SH-SY5Y (cell line): ENCODE measurements around the gene MYORG.

Source experiments
- GATA2 ChIP-seq: IDR thresholded peaks from 2 replicates; pipeline ENCODE4 v1.6.1; 2011; ENCODE audit warnings: mild to moderate bottlenecking, low read depth, low read length
- GATA3 ChIP-seq: IDR thresholded peaks from 2 replicates; pipeline ENCODE4 v1.6.1; 2011; ENCODE audit warnings: low read depth, mild to moderate bottlenecking, low read length, moderate library complexity

MYORG gene

GRCh38 chr9:34333836-34334235 is 42.9 kb downstream of the MYORG start:
- TF ChIP-seq GATA3 (no peak), GATA2 (no peak)

GRCh38 chr9:34332076-34332964 is 44.4 kb downstream of the MYORG start:
- no peak for TF ChIP-seq GATA2
- TF ChIP-seq GATA3: no peak

- TF ChIP-seq GATA2 (no peak), GATA3 (no peak)
Observed at GRCh38 chr9:34331196-34331595, 45.5 kb downstream of the MYORG start.

- TF ChIP-seq GATA2 (no peak), GATA3 (no peak)
Observed at GRCh38 chr9:34328987-34329832, 47.5 kb downstream of the MYORG start, which contains the start of the genes KIF24 and NUDT2. Gene KIF24, minus strand, starts transcription at chr9:34329268. Its CDS starts 17,922 bp downstream, at chr9:34311346. Gene NUDT2, plus strand, starts transcription at chr9:34329569. Its CDS starts 9,471 bp downstream, at chr9:34339040.

- TF ChIP-seq GATA3 (no peak), GATA2 (no peak)
Observed at GRCh38 chr9:34328500-34328986, 48.2 kb downstream of the MYORG start.

- TF ChIP-seq GATA3: no peak
- TF ChIP-seq GATA2: no peak
Observed at GRCh38 chr9:34326690-34327089, 50.0 kb downstream of the MYORG start.

- TF ChIP-seq GATA3 (no peak), GATA2 (no peak)
Observed at GRCh38 chr9:34322899-34323591, 53.7 kb downstream of the MYORG start.

- no peak for TF ChIP-seq GATA3
Observed at GRCh38 chr9:34321451-34321850, 55.2 kb downstream of the MYORG start.

GRCh38 chr9:34318163-34318790 is 58.4 kb downstream of the MYORG start:
- TF ChIP-seq GATA2 (no peak), GATA3 (no peak)

GRCh38 chr9:34317436-34317835 is 59.3 kb downstream of the MYORG start:
- TF ChIP-seq GATA2: no peak
- TF ChIP-seq GATA3: no peak
